ENCODE measurements around the gene HPS1. TPM values are rescaled to one million over a fixed set of nuclear protein-coding genes. Genes with fewer than 3 reads are reported as not detected.

The HPS1 gene
- total and polyA plus RNA-seq, 2 experiments from 2014 or later, result 41.2 to 104 TPM

GRCh38 chr10:98411166-98411565 lies 35.6 kb downstream of the HPS1 start:
- H3K4me1 ChIP-seq (ENCODE audit: insufficient read depth), result peaks cover 17% of the 10 kb centered on the region
- peaks cover 5% of the 10 kb centered on the region for H3K79me2 ChIP-seq
- no peaks in the 10 kb centered on the region for H4K20me1 ChIP-seq (ENCODE audit: insufficient read depth, poor library complexity, severe bottlenecking)
- no peaks in the 10 kb centered on the region for H3K27me3 ChIP-seq
- no peaks in the 10 kb centered on the region for H3K9me2 ChIP-seq (replicated peaks; ENCODE audit: insufficient read depth)
- 97% methylated on average over 11 of the region's 11 CpGs for WGBS (ENCODE audit: low lambda C conversion rate, missing lambda C conversion rate)
- TF ChIP-seq EZH2 (IDR thresholded peaks at IDR 0.05; ENCODE audit: borderline replicate concordance) (no peak), EZH2phosphoT487 (IDR thresholded peaks at IDR 0.05; ENCODE audit: low read depth, severe bottlenecking, unreplicated experiment) (no peak)
- TF ChIP-seq, protein P1, sequence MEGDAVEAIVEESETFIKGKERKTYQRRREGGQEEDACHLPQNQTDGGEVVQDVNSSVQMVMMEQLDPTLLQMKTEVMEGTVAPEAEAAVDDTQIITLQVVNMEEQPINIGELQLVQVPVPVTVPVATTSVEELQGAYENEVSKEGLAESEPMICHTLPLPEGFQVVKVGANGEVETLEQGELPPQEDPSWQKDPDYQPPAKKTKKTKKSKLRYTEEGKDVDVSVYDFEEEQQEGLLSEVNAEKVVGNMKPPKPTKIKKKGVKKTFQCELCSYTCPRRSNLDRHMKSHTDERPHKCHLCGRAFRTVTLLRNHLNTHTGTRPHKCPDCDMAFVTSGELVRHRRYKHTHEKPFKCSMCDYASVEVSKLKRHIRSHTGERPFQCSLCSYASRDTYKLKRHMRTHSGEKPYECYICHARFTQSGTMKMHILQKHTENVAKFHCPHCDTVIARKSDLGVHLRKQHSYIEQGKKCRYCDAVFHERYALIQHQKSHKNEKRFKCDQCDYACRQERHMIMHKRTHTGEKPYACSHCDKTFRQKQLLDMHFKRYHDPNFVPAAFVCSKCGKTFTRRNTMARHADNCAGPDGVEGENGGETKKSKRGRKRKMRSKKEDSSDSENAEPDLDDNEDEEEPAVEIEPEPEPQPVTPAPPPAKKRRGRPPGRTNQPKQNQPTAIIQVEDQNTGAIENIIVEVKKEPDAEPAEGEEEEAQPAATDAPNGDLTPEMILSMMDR (IDR thresholded peaks at IDR 0.05; ENCODE audit: poor library complexity), result no peak
- no peak overlapping the region for H3K4me2 ChIP-seq
- H3K4me3 ChIP-seq, result no peak overlapping the region
- no peaks in the 10 kb centered on the region for H3K9me3 ChIP-seq (ENCODE audit: low read depth)
- H3K36me3 ChIP-seq (replicated peaks; ENCODE audit: insufficient read depth, low read depth), result no peaks in the 10 kb centered on the region
- H2AFZ ChIP-seq, result no peak overlapping the region
- no peak overlapping the region for H3K27ac ChIP-seq
- DNase-seq (ENCODE audit: low spot score), result no peak

DNA sequence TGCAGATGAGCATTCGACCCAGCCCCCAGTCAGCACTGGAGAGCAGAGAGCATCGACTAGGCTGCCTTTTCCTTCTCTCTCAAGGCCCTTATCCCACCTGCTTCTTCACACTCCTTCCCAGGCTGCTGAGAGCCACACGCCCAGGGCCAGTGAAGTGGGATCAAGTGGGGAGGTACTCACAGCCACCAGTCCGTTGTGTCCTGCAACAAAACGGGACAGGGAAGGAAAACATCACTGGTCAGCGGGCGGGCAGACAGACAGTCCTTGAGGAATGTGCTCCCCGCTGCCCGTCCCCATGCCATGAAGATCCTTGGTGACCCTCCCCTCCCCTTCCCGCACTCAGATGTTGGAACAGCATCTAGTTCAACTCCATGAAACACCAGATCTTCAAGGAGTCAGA lies 36.0 kb downstream of the HPS1 start:
- no peak overlapping the region for H2AFZ ChIP-seq
- no peaks in the 10 kb centered on the region for H3K36me3 ChIP-seq (replicated peaks; ENCODE audit: insufficient read depth, low read depth)
- no peak overlapping the region for H3K27ac ChIP-seq
- H3K79me2 ChIP-seq, result peaks cover 5% of the 10 kb centered on the region
- no peaks in the 10 kb centered on the region for H4K20me1 ChIP-seq (ENCODE audit: insufficient read depth, poor library complexity, severe bottlenecking)
- no peaks in the 10 kb centered on the region for H3K27me3 ChIP-seq
- 86% methylated on average over 10 of the region's 10 CpGs for WGBS (ENCODE audit: low lambda C conversion rate, missing lambda C conversion rate)
- TF ChIP-seq, protein P1 (IDR thresholded peaks at IDR 0.05; ENCODE audit: poor library complexity), result no peak
- TF ChIP-seq EZH2 (IDR thresholded peaks at IDR 0.05; ENCODE audit: borderline replicate concordance) (no peak), EZH2phosphoT487 (IDR thresholded peaks at IDR 0.05; ENCODE audit: low read depth, severe bottlenecking, unreplicated experiment) (no peak)
- no peak overlapping the region for H3K4me2 ChIP-seq
- peaks cover 16% of the 10 kb centered on the region for H3K4me1 ChIP-seq (ENCODE audit: insufficient read depth)
- H3K9me2 ChIP-seq (replicated peaks; ENCODE audit: insufficient read depth), result no peaks in the 10 kb centered on the region
- DNase-seq (ENCODE audit: low spot score), result no peak
- H3K4me3 ChIP-seq, result no peak overlapping the region
- no peaks in the 10 kb centered on the region for H3K9me3 ChIP-seq (ENCODE audit: low read depth)

- no peaks in the 10 kb centered on the region for H3K27me3 ChIP-seq
- over 99% methylated on average over 4 of the region's 4 CpGs for WGBS (ENCODE audit: low lambda C conversion rate, missing lambda C conversion rate)
- no peaks in the 10 kb centered on the region for H4K20me1 ChIP-seq (ENCODE audit: insufficient read depth, poor library complexity, severe bottlenecking)
These were observed 36.5 kb downstream of the HPS1 start for GRCh38 chr10:98410135-98410743.

More at GRCh38 chr10:98410135-98410743, 36.5 kb downstream of the HPS1 start:
- Histone ChIP-seq H3K79me2 (peaks cover 5% of the 10 kb centered on the region), H3K4me3 (no peak overlapping the region), H3K9me3 (ENCODE audit: low read depth) (no peaks in the 10 kb centered on the region), H2AFZ (no peak overlapping the region), H3K4me1 (ENCODE audit: insufficient read depth) (peaks cover 11% of the 10 kb centered on the region), H3K36me3 (replicated peaks; ENCODE audit: insufficient read depth, low read depth) (no peaks in the 10 kb centered on the region), H3K9me2 (replicated peaks; ENCODE audit: insufficient read depth) (no peaks in the 10 kb centered on the region), H3K27ac (no peak overlapping the region), H3K4me2 (no peak overlapping the region)
- TF ChIP-seq, protein P1 (IDR thresholded peaks at IDR 0.05; ENCODE audit: poor library complexity), result no peak
- TF ChIP-seq EZH2phosphoT487 (IDR thresholded peaks at IDR 0.05; ENCODE audit: low read depth, severe bottlenecking, unreplicated experiment) (no peak), EZH2 (IDR thresholded peaks at IDR 0.05; ENCODE audit: borderline replicate concordance) (no peak)
- no peak for DNase-seq (ENCODE audit: low spot score)

Data from hepatocyte (in vitro differentiated cells).